HG03469 (cell line): ENCODE results near the gene ZNF277.

ENCODE experiments used
- ATAC-seq: cut with Tn5 transposase; IDR thresholded peaks from one replicate; pipeline ENCODE4 v1.9.1; 2021; ENCODE audit warnings: mild to moderate bottlenecking, moderate library complexity, moderate number of reproducible peaks; ENCODE audit not compliant: unreplicated experiment

ZNF277 gene

GRCh38 chr7:112206991-112207592 lies 597 bp downstream of the ZNF277 start:
- no peak for ATAC-seq

- no peak for ATAC-seq
Measured at GRCh38 chr7:112207765-112208164, 1.3 kb downstream of the ZNF277 start.

- ATAC-seq = no peak
Measured at GRCh38 chr7:112211348-112211907, 4.9 kb downstream of the ZNF277 start.

GRCh38 chr7:112212571-112212970 lies 6.1 kb downstream of the ZNF277 start:
- no peak for ATAC-seq

- no peak for ATAC-seq
Measured at GRCh38 chr7:112213735-112214134, 7.2 kb downstream of the ZNF277 start.

GRCh38 chr7:112214268-112214667 lies 7.8 kb downstream of the ZNF277 start:
- no peak for ATAC-seq

GRCh38 chr7:112214883-112215282 lies 8.4 kb downstream of the ZNF277 start:
- no peak for ATAC-seq

- no peak for ATAC-seq
Measured at GRCh38 chr7:112215787-112216186, 9.3 kb downstream of the ZNF277 start.

- no peak for ATAC-seq
Measured at GRCh38 chr7:112220877-112221434, 14.5 kb downstream of the ZNF277 start.

GRCh38 chr7:112223310-112223709 lies 16.8 kb downstream of the ZNF277 start:
- ATAC-seq = no peak

- ATAC-seq = no peak
Measured at GRCh38 chr7:112224186-112224585, 17.7 kb downstream of the ZNF277 start.

GRCh38 chr7:112225006-112225405 lies 18.5 kb downstream of the ZNF277 start:
- ATAC-seq = no peak

GRCh38 chr7:112226701-112227276 lies 20.3 kb downstream of the ZNF277 start:
- no peak for ATAC-seq

GRCh38 chr7:112228632-112229031 lies 22.1 kb downstream of the ZNF277 start:
- no peak for ATAC-seq

- ATAC-seq = no peak
Measured at GRCh38 chr7:112232212-112232978, 25.9 kb downstream of the ZNF277 start.

- no peak for ATAC-seq
Measured at GRCh38 chr7:112233048-112233697, 26.7 kb downstream of the ZNF277 start.

- no peak for ATAC-seq
Measured at GRCh38 chr7:112234147-112234546, 27.7 kb downstream of the ZNF277 start.

GRCh38 chr7:112236597-112236996 lies 30.1 kb downstream of the ZNF277 start:
- no peak for ATAC-seq

GRCh38 chr7:112238330-112238729 lies 31.8 kb downstream of the ZNF277 start:
- ATAC-seq = no peak

GRCh38 chr7:112238852-112239610 lies 32.5 kb downstream of the ZNF277 start:
- no peak for ATAC-seq
